ENCODE results near the gene PQBP1.

GRCh38 chrX:48848847-48849246, 48.9 kb upstream of the PQBP1 start:
- TF ChIP-seq POLR2A (IDR thresholded peaks at IDR 0.05; ENCODE audit: low read length) (no peak), EP300 (IDR thresholded peaks at IDR 0.05) (no peak), CHD2 (IDR thresholded peaks at IDR 0.05; ENCODE audit: low read length, partially characterized antibody) (no peak), USF2 (IDR thresholded peaks at IDR 0.05) (no peak), RARB (CRISPR knock-in tag; IDR thresholded peaks at IDR 0.05) (no peak), CTCF (IDR thresholded peaks at IDR 0.05) (no peak), MYC (IDR thresholded peaks at IDR 0.05; ENCODE audit: borderline replicate concordance, low read length) (no peak), RAD21 (conservative IDR thresholded peaks at IDR 0.05 in 1 of 2, IDR thresholded peaks at IDR 0.05 in 1 of 2) (no peak), NR3C1 (IDR thresholded peaks at IDR 0.05) (no peak)
